Measurements from ENCODE around the gene CHCHD6.

DNA sequence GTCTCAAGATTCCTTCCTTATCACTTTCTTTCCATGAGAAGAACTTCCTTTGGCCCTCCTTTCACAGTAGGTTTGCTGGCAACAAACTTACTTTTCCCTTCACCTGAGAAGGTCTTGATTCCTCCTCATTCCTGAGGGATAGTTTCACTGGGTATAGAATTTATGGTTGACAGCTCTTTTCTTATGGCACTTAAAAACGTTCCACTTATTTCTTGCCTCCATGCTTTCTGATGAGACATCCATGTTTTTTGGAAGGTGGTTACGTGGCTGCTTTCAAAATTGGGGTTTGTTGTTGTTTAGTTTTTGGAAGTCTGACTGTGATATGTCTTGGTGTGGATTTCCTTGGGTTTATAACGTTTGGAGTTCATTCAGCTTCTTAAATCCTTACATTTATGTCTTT, 270.7 kb downstream of the CHCHD6 start:
- TF ChIP-seq, protein P1, sequence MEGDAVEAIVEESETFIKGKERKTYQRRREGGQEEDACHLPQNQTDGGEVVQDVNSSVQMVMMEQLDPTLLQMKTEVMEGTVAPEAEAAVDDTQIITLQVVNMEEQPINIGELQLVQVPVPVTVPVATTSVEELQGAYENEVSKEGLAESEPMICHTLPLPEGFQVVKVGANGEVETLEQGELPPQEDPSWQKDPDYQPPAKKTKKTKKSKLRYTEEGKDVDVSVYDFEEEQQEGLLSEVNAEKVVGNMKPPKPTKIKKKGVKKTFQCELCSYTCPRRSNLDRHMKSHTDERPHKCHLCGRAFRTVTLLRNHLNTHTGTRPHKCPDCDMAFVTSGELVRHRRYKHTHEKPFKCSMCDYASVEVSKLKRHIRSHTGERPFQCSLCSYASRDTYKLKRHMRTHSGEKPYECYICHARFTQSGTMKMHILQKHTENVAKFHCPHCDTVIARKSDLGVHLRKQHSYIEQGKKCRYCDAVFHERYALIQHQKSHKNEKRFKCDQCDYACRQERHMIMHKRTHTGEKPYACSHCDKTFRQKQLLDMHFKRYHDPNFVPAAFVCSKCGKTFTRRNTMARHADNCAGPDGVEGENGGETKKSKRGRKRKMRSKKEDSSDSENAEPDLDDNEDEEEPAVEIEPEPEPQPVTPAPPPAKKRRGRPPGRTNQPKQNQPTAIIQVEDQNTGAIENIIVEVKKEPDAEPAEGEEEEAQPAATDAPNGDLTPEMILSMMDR (IDR thresholded peaks at IDR 0.05; ENCODE audit: poor library complexity, severe bottlenecking), result no peak
- TF ChIP-seq POLR2AphosphoS5 (IDR thresholded peaks at IDR 0.05) (no peak), EP300 (conservative IDR thresholded peaks at IDR 0.05; ENCODE audit: poor library complexity, severe bottlenecking) (no peak)

Data from neural cell (in vitro differentiated cells).